ENCODE measurements around the gene DRD3.

The DRD3 gene

DNA sequence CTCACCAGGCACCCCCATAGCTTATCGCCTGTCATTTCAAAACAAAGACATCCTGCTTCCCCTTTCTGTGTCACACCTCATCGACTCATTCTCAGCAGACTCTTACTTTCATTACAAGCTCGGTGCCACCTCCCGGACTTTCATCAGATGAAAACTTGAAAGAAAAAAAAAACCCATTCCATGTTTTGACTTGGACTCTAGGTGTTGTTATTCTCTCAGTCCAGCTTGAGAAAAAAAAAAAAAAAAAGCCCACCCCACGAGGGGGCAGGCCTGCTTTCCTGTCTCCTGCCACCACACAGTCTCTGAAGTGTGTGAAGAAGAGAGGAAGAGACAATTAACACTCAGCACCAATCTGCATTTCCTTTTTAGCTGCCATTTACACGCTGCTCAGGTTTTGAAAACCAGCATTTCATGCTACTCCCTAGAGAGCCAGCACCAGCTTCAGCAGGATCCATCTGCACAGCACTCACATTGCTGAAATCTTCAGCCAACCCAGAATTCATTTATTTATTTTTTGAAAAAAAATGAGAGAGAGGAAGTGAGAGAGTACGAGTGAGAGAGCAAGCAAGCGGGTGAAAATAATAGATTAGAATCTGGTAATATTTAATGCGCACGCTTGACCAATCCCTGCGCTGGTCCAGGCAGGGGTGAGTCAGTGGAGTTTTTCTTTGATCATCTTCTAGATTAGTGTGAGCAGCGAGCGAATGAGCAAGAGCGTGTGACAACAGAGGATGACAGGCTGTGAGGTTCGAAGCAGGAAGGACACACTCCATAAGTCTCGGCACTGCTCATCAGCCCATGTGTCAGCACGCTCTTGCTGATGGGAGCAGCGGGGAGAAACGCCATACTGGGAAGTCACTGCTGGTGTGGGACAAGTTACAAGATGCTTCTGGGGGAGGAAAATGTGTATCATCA, 35.0 kb upstream of the DRD3 start:
- peak overlapping the region; percentile 72 for H3K4me2 ChIP-seq (ENCODE audit: low read length, poor library complexity, severe bottlenecking)
- no peak overlapping the region for H2BK12ac ChIP-seq (ENCODE audit: low read length in 2 of 2)
- H3K4ac ChIP-seq (ENCODE audit: low read depth in 1 of 2, low read length in 2 of 2): no peak overlapping the region
- H3K23ac ChIP-seq (ENCODE audit: low read length in 2 of 2): no peak overlapping the region
- WGBS: 16% methylated on average over 19 of the region's 19 CpGs
- H3K27me3 ChIP-seq (ENCODE audit: control insufficient read depth in 1 of 2, insufficient read depth in 1 of 2, low read length in 2 of 2): no peaks in the 10 kb centered on the region
- peak overlapping the region; percentile 84 for H3K9ac ChIP-seq (ENCODE audit: low read length)
- no peak overlapping the region for H2BK15ac ChIP-seq (ENCODE audit: low read depth, poor library complexity, severe bottlenecking)
- no peaks in the 10 kb centered on the region for H3K9me3 ChIP-seq (ENCODE audit: control insufficient read depth, low read length)
- peaks cover 8% of the 10 kb centered on the region for H3K4me1 ChIP-seq (ENCODE audit: control insufficient read depth, insufficient read depth, low read depth, low read length)
- no peaks in the 10 kb centered on the region for H3K36me3 ChIP-seq (ENCODE audit: control insufficient read depth in 1 of 2, insufficient read depth in 2 of 2, low read depth in 1 of 2, low read length in 2 of 2)
- H2AFZ ChIP-seq (ENCODE audit: low read depth, low read length): no peak overlapping the region
- H3K18ac ChIP-seq (ENCODE audit: low read depth in 1 of 2, low read length in 2 of 2): no peak overlapping the region
- H3K4me3 ChIP-seq (ENCODE audit: insufficient read depth in 1 of 2, low read depth in 1 of 2, low read length in 2 of 2): peak overlapping the region; percentile 9 to 32
- H4K91ac ChIP-seq (ENCODE audit: low read length): no peak overlapping the region
- peak; percentile 67 for DNase-seq
- no peak overlapping the region for H4K8ac ChIP-seq (ENCODE audit: low read length)
- no peak overlapping the region for H2BK5ac ChIP-seq (ENCODE audit: low read depth, low read length, poor library complexity, severe bottlenecking)
- peak overlapping the region; percentile 9 for H3K27ac ChIP-seq (ENCODE audit: low read length, poor library complexity, severe bottlenecking)
- no peak overlapping the region for H3K14ac ChIP-seq (ENCODE audit: low read length in 2 of 2)
- H3K79me1 ChIP-seq (replicated peaks; ENCODE audit: low read length, poor library complexity, severe bottlenecking): no peaks in the 10 kb centered on the region
- no peak overlapping the region for H2BK120ac ChIP-seq (ENCODE audit: low read depth, low read length)
- H2AK5ac ChIP-seq (ENCODE audit: low read length, severe bottlenecking): no peak overlapping the region

DNA sequence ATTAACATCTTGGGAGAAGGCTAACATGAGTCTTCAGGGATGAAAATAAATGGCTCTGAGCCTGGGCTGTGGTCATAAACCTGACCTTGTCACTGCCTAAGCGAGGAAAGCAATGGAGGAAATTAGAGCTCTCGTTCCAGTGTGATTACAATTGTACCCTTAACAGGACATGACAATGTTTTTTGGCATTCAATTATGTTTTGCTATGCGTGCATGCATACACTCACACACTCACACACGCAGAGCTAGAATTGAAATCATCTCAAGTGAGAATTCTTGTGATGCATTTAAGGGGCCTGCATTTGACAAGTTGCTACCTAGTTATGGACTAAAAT, 34.4 kb upstream of the DRD3 start:
- no peak overlapping the region for H4K91ac ChIP-seq (ENCODE audit: low read length)
- H3K27ac ChIP-seq (ENCODE audit: low read length, poor library complexity, severe bottlenecking): no peak overlapping the region
- no peak overlapping the region for H4K8ac ChIP-seq (ENCODE audit: low read length)
- no peak overlapping the region for H2BK15ac ChIP-seq (ENCODE audit: low read depth, poor library complexity, severe bottlenecking)
- no peak overlapping the region for H2AFZ ChIP-seq (ENCODE audit: low read depth, low read length)
- H3K79me1 ChIP-seq (replicated peaks; ENCODE audit: low read length, poor library complexity, severe bottlenecking): no peaks in the 10 kb centered on the region
- H3K9me3 ChIP-seq (ENCODE audit: control insufficient read depth, low read length): no peaks in the 10 kb centered on the region
- H2BK120ac ChIP-seq (ENCODE audit: low read depth, low read length): no peak overlapping the region
- H2BK5ac ChIP-seq (ENCODE audit: low read depth, low read length, poor library complexity, severe bottlenecking): no peak overlapping the region
- no peak overlapping the region for H2AK5ac ChIP-seq (ENCODE audit: low read length, severe bottlenecking)
- H3K4me2 ChIP-seq (ENCODE audit: low read length, poor library complexity, severe bottlenecking): no peak overlapping the region
- peak overlapping the region in 1 of 2 experiments; percentile 32 for H3K4me3 ChIP-seq (ENCODE audit: insufficient read depth in 1 of 2, low read depth in 1 of 2, low read length in 2 of 2)
- no peak overlapping the region for H2BK12ac ChIP-seq (ENCODE audit: low read length in 2 of 2)
- H3K23ac ChIP-seq (ENCODE audit: low read length in 2 of 2): no peak overlapping the region
- no peaks in the 10 kb centered on the region for H3K27me3 ChIP-seq (ENCODE audit: control insufficient read depth in 1 of 2, insufficient read depth in 1 of 2, low read length in 2 of 2)
- H3K14ac ChIP-seq (ENCODE audit: low read length in 2 of 2): no peak overlapping the region
- 27% methylated on average over 4 of the region's 4 CpGs for WGBS
- no peaks in the 10 kb centered on the region for H3K36me3 ChIP-seq (ENCODE audit: control insufficient read depth in 1 of 2, insufficient read depth in 2 of 2, low read depth in 1 of 2, low read length in 2 of 2)
- DNase-seq: peak; percentile 18
- H3K4me1 ChIP-seq (ENCODE audit: control insufficient read depth, insufficient read depth, low read depth, low read length): peaks cover 4% of the 10 kb centered on the region
- H3K18ac ChIP-seq (ENCODE audit: low read depth in 1 of 2, low read length in 2 of 2): no peak overlapping the region
- peak overlapping the region; percentile 84 for H3K9ac ChIP-seq (ENCODE audit: low read length)
- no peak overlapping the region for H3K4ac ChIP-seq (ENCODE audit: low read depth in 1 of 2, low read length in 2 of 2)

- Histone ChIP-seq H3K27me3 (ENCODE audit: control insufficient read depth in 1 of 2, insufficient read depth in 1 of 2, low read length in 2 of 2) (no peaks in the 10 kb centered on the region), H3K18ac (ENCODE audit: low read depth in 1 of 2, low read length in 2 of 2) (no peak overlapping the region), H2BK120ac (ENCODE audit: low read depth, low read length) (no peak overlapping the region), H2AFZ (ENCODE audit: low read depth, low read length) (no peak overlapping the region), H3K27ac (ENCODE audit: low read length, poor library complexity, severe bottlenecking) (no peak overlapping the region), H4K91ac (ENCODE audit: low read length) (no peak overlapping the region), H3K9me3 (ENCODE audit: control insufficient read depth, low read length) (no peaks in the 10 kb centered on the region), H2BK15ac (ENCODE audit: low read depth, poor library complexity, severe bottlenecking) (no peak overlapping the region), H3K14ac (ENCODE audit: low read length in 2 of 2) (no peak overlapping the region), H3K4ac (ENCODE audit: low read depth in 1 of 2, low read length in 2 of 2) (no peak overlapping the region), H2BK12ac (ENCODE audit: low read length in 2 of 2) (no peak overlapping the region), H2BK5ac (ENCODE audit: low read depth, low read length, poor library complexity, severe bottlenecking) (no peak overlapping the region), H3K4me1 (ENCODE audit: control insufficient read depth, insufficient read depth, low read depth, low read length) (peaks cover 4% of the 10 kb centered on the region), H3K23ac (ENCODE audit: low read length in 2 of 2) (no peak overlapping the region), H3K36me3 (ENCODE audit: control insufficient read depth in 1 of 2, insufficient read depth in 2 of 2, low read depth in 1 of 2, low read length in 2 of 2) (no peaks in the 10 kb centered on the region), H3K4me3 (ENCODE audit: insufficient read depth in 1 of 2, low read depth in 1 of 2, low read length in 2 of 2) (no peak overlapping the region), H4K8ac (ENCODE audit: low read length) (no peak overlapping the region), H3K79me1 (replicated peaks; ENCODE audit: low read length, poor library complexity, severe bottlenecking) (no peaks in the 10 kb centered on the region), H3K4me2 (ENCODE audit: low read length, poor library complexity, severe bottlenecking) (no peak overlapping the region), H3K9ac (ENCODE audit: low read length) (peak overlapping the region; percentile 84), H2AK5ac (ENCODE audit: low read length, severe bottlenecking) (no peak overlapping the region)
- DNase-seq: no peak
- 86% methylated on average over 4 of the region's 4 CpGs for WGBS
Measured at GRCh38 chr3:114212646-114213045, 33.8 kb upstream of the DRD3 start.

DNA sequence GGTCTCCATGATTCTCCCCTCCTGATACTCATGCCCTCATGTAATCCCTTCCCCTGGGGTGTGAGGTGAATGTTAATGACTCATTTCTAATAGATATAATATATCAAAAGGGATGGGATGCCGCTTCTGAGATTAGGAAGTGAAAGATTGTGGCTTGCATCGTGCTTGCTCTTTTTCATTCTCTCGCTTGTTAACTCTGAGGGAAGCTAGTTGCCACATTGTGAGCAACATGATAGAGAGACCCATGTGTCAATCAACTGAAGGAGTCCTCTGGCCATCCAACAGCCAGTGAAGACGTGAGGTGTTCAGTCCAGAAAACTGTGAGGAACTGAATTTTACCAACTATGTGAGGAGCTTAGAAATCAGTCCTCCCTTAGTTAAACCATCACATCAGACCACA, 28.9 kb upstream of the DRD3 start:
- H3K79me1 ChIP-seq (replicated peaks; ENCODE audit: low read length, poor library complexity, severe bottlenecking): no peaks in the 10 kb centered on the region
- H3K23ac ChIP-seq (ENCODE audit: low read length in 2 of 2): no peak overlapping the region
- no peak overlapping the region for H3K18ac ChIP-seq (ENCODE audit: low read depth in 1 of 2, low read length in 2 of 2)
- H3K9ac ChIP-seq (ENCODE audit: low read length): no peak overlapping the region
- no peaks in the 10 kb centered on the region for H3K27me3 ChIP-seq (ENCODE audit: control insufficient read depth in 1 of 2, insufficient read depth in 1 of 2, low read length in 2 of 2)
- H4K8ac ChIP-seq (ENCODE audit: low read length): no peak overlapping the region
- H4K91ac ChIP-seq (ENCODE audit: low read length): no peak overlapping the region
- H3K4me2 ChIP-seq (ENCODE audit: low read length, poor library complexity, severe bottlenecking): no peak overlapping the region
- H3K4me3 ChIP-seq (ENCODE audit: insufficient read depth in 1 of 2, low read depth in 1 of 2, low read length in 2 of 2): no peak overlapping the region
- H3K4me1 ChIP-seq (ENCODE audit: control insufficient read depth, insufficient read depth, low read depth, low read length): no peaks in the 10 kb centered on the region
- H2AFZ ChIP-seq (ENCODE audit: low read depth, low read length): no peak overlapping the region
- H3K27ac ChIP-seq (ENCODE audit: low read length, poor library complexity, severe bottlenecking): no peak overlapping the region
- 90% methylated on average over 3 of the region's 4 CpGs for WGBS
- H3K14ac ChIP-seq (ENCODE audit: low read length in 2 of 2): no peak overlapping the region
- H2BK120ac ChIP-seq (ENCODE audit: low read depth, low read length): no peak overlapping the region
- H2BK5ac ChIP-seq (ENCODE audit: low read depth, low read length, poor library complexity, severe bottlenecking): no peak overlapping the region
- no peak for DNase-seq
- H2BK12ac ChIP-seq (ENCODE audit: low read length in 2 of 2): no peak overlapping the region
- H3K36me3 ChIP-seq (ENCODE audit: control insufficient read depth in 1 of 2, insufficient read depth in 2 of 2, low read depth in 1 of 2, low read length in 2 of 2): no peaks in the 10 kb centered on the region
- H3K4ac ChIP-seq (ENCODE audit: low read depth in 1 of 2, low read length in 2 of 2): no peak overlapping the region
- H2BK15ac ChIP-seq (ENCODE audit: low read depth, poor library complexity, severe bottlenecking): no peak overlapping the region
- no peak overlapping the region for H2AK5ac ChIP-seq (ENCODE audit: low read length, severe bottlenecking)
- H3K9me3 ChIP-seq (ENCODE audit: control insufficient read depth, low read length): no peaks in the 10 kb centered on the region
